NCI-H2029 treated with DMSO at 0.1 percent for 48 hours (cell line): ENCODE results near the gene CREBBP.

ENCODE experiments used
- DNase-seq: peaks from one replicate; lab custom pipeline; 2025; lab: John Stamatoyannopoulos, UW

Gene CREBBP

DNA sequence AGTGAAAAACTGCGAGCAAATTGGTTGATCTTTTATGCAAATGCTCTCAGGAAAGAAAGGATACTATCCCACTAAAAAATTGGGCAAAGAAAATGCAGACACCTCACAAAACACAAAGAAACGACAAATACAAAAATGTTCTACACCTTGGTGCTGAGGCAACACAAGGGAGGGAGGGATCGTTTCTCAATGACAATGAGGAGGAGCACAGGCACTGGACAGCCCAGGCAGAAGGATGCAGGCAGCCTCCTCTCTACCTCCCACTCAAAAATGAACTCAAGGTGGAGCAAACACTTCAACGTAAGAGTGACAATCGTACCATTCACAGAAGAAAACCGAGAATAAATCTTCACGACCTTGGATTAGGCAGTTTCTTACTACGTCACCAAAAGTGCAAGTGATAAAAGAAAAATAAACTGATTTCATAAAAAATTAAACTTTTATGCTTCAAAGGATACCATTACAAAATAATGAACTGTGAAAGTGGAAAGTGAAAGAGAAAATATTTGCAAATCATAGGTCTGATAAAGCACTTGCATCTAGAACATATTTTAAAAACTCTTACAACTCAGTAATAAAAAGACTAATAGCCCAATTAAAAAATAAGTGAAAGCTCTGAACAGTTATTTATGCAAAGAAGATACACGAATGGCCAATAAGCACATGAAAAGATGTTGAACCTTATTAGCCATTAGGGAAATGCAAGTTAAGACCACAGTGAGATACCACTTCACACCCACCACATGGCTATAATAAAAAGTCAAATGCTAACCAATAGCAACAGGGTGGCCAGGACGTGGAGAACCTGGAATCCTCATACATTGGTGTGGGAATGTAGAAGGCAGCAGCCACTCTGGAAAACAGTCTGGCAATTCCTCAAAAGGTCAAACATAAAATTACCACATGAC is 82.4 kb downstream of the CREBBP start:
- no peak for DNase-seq

- DNase-seq, result no peak
Observed at GRCh38 chr16:3797473-3797872, 83.0 kb downstream of the CREBBP start.

GRCh38 chr16:3793161-3793576 is 87.3 kb downstream of the CREBBP start:
- DNase-seq, result no peak

GRCh38 chr16:3792472-3793012 is 88.0 kb downstream of the CREBBP start:
- no peak for DNase-seq

DNA sequence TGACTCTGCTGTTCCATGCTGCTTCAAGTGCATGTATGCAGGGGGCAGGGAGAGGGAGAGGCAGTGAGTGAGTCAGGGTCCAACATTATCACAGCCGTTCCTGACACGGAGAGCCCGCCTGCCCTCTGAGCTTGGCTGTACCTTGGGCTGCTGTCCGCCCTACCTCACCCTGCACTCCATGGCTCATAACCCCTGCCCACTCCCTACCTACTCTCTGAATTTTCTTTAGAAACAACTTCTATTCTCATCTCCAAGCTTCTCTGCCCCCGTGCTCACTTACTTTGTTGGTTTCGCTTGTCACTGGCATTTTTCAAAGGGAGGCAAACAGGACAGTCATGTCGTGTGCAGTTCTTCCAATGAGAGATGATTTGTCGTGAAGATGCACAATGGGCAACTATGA is 88.8 kb downstream of the CREBBP start:
- no peak for DNase-seq

DNA sequence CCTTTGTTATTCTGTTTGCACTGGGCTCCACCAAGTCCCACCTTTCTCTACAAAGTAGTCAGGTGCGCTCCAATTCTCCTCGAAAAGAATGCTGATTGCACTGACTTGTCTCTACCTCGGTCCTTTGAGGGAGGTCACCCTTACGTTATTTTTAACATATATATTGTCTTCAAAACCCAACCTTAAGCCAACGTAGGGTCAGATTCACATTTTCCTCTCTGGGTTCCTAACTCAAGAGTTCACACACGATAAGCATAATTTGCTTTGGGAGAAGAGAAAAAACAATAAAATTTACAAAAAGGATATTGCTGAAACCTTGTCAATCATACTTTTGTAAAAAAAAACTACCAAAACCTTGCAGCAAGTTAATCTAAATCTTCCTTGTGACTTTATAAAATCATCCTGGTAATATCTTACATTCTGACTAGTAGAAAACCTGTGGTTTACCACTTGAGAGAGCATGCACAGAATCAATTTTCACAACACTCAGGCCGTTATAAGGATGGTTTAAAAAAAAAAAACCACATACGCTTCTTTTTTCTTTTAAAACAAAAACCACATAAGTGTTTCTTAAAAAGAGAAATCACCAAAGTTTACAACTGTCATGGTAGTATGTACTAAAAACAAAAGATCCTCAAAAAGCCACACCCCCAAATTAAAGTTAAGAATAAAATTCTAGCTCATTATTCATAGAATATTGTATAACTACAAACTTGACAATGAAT is 91.0 kb downstream of the CREBBP start:
- DNase-seq, result no peak

DNA sequence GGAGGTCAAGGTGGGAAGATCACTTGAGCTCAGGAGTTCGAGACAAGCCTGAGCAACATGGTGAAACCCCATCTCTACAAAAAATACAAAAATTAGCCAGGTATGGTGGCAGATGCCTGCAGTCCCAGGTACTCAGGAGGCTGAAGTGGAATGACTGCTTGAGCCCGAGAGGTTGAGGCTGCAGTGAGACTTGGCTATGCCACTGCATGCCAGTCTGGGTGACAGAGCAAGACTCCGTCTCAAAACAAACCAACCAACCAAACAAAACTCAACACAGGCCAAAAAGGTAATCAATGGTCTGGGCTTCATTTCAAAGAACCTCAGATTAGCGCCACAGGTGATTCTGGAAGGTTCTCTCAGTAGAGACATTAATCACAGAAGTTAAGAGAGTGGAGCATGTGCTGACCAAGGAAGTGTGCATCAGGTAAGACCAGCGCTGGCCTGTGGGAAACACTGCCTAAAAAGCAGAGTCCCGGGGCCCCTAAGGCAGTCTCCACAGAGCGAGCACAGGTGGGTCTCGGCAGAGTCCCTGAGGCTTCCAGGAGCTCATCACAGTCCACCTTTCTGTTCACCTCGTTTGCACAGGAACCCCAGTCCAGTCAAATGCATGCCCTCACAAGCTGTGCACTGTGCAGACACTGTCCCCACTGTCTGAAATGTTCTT is 91.7 kb downstream of the CREBBP start:
- no peak for DNase-seq

- DNase-seq, result no peak
Observed at GRCh38 chr16:3787924-3788661, 92.4 kb downstream of the CREBBP start.

DNA sequence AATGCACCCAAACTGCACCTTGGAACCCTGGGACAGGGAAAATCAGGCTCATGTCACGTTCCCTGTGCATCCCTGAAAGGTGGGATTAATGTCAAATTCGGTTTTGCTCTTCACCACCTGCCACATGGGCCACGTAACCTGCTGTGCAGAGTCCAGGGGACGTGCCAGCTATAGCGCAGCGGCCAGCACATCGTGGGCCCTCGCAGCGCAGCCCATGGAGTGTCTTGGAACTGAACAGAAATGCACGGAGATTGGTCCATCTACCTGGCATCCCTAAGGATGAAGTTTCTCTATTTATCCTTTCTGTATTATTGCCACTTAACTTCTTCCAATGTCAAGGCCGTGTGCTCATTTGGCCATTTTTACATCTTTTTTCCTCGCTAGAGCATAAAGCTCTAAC is 95.1 kb downstream of the CREBBP start:
- no peak for DNase-seq

- DNase-seq, result no peak
Observed at GRCh38 chr16:3783516-3783915, 97.0 kb downstream of the CREBBP start.

- no peak for DNase-seq
Observed at GRCh38 chr16:3782566-3782965, 97.9 kb downstream of the CREBBP start.

- DNase-seq, result no peak
Observed at GRCh38 chr16:3781421-3781820, 99.1 kb downstream of the CREBBP start.

DNA sequence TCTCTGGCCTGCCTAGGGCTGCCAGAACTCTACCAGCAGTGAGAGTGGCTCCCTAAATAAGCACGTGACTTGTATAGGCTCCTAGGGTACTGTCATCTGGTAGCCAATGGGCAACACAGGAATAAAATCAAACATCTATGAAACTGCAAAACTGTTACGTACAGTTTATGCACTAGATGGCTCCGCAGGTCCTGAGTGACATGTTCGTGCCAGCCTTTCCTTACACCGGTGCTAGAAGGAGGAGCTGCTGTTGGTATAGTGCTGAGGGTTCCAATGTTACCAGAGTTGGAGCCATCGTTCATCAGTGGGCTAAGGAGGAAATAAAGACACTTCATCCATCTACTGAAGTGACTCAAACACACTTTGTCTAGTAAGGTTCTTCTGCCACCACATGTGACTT is 99.9 kb downstream of the CREBBP start:
- no peak for DNase-seq

- DNase-seq, result peak; percentile 67
Observed at GRCh38 chr16:3776316-3776715, 104.2 kb downstream of the CREBBP start.

DNA sequence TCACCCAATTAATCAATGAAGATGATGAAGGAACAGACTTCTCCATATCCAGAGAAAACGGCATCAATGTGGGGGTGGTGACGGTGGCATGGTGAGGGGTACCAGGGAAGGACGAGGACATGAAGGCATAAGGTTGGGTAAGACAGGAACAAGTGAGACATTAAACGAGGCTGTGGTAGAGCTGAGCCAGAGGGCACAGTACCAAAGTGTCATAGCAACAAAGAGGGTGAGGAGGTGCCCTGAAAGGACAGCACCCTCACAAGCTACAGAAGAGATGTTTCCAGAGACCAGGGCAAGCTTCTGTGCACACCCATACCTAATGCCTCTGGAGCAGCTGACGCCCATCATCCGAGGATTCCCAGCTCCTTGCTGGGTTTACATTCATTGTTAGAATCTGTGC is 105.7 kb downstream of the CREBBP start:
- no peak for DNase-seq

DNA sequence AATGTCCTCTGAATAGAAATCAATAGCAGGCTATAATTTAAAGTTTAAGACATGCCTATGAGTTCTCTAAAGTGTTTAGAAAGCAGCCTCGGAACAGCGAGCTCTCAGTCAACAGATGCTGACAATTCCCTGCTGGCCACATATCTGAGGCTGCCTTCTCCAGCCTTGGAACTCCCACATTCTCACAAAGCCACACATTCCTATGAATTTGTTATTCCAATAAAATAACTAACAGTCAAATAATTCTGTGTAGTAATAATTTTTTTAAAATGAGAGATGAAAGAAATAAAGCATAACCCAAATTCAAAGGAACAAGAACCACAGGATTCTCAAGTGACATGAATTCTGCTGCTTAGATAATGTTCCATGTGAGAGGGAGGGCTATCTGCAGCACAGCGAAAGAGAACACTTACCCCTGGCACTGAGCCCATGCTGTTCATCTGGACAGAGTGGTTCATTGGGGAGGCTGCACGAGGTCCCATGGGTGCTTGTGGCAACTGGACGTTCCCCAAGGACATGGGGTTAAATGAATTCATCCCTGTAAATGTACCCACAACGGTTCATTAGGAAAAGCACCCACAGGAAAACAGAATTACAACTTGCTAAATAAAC is 106.3 kb downstream of the CREBBP start:
- DNase-seq, result peak; percentile 59

DNA sequence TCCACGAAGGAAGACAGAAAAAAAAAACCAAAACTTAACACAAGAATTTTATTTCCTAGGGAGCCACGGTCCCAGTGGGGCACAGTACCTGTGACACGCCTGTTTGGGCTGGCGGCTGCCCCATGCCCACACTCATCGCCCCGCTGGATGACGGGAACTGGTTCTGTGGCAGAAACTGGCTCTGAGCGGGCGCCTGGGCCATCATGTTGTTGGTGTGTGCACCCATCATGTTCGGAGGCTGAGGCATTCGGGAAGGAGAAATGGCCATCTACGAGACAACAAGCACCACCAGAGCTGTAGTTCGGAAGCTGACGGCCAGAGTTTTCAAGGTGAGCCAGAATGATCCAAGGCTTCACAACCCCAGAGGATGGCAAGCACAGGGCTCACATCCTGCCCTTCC is 106.8 kb downstream of the CREBBP start:
- no peak for DNase-seq

DNA sequence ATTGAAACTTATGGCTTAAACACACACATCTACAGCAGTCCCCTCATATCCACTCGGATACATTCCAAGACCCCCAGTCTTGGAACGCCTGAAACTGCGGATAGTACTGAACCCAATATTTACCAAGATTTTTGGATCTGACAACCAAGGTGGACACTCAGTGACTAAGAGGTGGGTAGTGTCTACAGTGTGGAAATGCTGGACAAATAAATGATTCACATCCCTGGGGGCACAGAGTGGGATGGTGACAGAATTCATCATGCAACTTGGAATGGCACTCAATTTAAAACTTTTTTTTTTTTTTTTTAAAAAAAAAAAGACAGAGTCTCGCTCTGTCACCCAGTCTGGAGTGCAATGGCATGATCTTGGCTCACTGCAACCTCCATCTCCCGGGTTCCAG is 109.0 kb downstream of the CREBBP start:
- DNase-seq, result no peak

GRCh38 chr16:3770530-3770929 is 110.0 kb downstream of the CREBBP start:
- no peak for DNase-seq

GRCh38 chr16:3769942-3770341 is 110.6 kb downstream of the CREBBP start:
- no peak for DNase-seq

- no peak for DNase-seq
Observed at GRCh38 chr16:3769013-3769412, 111.5 kb downstream of the CREBBP start.
